ENCODE data around the gene MFAP5. TPM values are rescaled to one million over a fixed set of nuclear protein-coding genes. Genes with fewer than 3 reads are reported as not detected.

Gene MFAP5
- total RNA-seq, 1 experiment from 2014 or later, result 0.61 TPM

DNA sequence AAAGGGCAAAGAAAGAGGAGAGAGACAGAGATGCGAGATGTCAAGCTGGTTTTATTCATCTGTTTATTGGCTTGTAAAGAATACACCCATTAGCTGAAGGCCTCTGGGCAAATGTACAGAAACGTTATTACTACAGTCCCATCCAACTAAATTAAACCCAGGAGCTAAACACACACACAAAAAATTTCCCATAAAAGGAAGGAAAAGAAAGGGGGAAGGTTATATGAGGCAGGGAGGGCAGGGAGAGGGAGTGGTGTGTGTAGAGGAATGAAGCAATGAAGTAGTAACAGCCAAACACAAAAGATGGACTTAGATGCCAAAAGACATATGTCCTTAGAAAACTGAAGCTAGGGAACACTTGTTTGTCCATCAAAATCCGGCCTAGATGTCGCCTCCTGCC, 3.1 kb upstream of the MFAP5 start:
- DNase-seq, result no peak
- Mint-ChIP-seq H3K4me3 (ENCODE audit: unreplicated experiment) (no peak overlapping the region), H3K36me3 (ENCODE audit: insufficient read depth, unreplicated experiment) (no peaks in the 10 kb centered on the region), H3K27ac (ENCODE audit: unreplicated experiment) (no peak overlapping the region), H3K27me3 (ENCODE audit: insufficient read depth, unreplicated experiment) (peaks cover 9% of the 10 kb centered on the region), H3K9me3 (ENCODE audit: unreplicated experiment) (peaks cover 10% of the 10 kb centered on the region), H3K4me1 (ENCODE audit: low read depth, unreplicated experiment) (no peaks in the 10 kb centered on the region)
- H3K4me3 ChIP-seq (ENCODE audit: low read depth, low read length), result no peak overlapping the region
- BruUV-seq (replicated peaks), result no TSS peak
- ChIA-PET POLR2A (no interaction called here), CTCF (no interaction called here)
- peaks cover 2% of the 10 kb centered on the region; the same call in 1 of the 2 replicates for H3K27me3 ChIP-seq (replicated peaks; ENCODE audit: control insufficient read depth, insufficient read depth, low read length)
- H3K9me3 ChIP-seq, result no peaks in the 10 kb centered on the region
- H3K36me3 ChIP-seq (ENCODE audit: control insufficient read depth, insufficient read depth, low read length), result no peaks in the 10 kb centered on the region
- no peaks in the 10 kb centered on the region for H3K4me1 ChIP-seq
- intact Hi-C loops (cut with micrococcal nuclease; ENCODE audit: unreplicated experiment), result no loop called here
- TF ChIP-seq, protein P1, sequence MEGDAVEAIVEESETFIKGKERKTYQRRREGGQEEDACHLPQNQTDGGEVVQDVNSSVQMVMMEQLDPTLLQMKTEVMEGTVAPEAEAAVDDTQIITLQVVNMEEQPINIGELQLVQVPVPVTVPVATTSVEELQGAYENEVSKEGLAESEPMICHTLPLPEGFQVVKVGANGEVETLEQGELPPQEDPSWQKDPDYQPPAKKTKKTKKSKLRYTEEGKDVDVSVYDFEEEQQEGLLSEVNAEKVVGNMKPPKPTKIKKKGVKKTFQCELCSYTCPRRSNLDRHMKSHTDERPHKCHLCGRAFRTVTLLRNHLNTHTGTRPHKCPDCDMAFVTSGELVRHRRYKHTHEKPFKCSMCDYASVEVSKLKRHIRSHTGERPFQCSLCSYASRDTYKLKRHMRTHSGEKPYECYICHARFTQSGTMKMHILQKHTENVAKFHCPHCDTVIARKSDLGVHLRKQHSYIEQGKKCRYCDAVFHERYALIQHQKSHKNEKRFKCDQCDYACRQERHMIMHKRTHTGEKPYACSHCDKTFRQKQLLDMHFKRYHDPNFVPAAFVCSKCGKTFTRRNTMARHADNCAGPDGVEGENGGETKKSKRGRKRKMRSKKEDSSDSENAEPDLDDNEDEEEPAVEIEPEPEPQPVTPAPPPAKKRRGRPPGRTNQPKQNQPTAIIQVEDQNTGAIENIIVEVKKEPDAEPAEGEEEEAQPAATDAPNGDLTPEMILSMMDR (IDR thresholded peaks at IDR 0.05; ENCODE audit: insufficient read depth in 1 of 2, low read depth in 1 of 2, low read length in 1 of 2, severe bottlenecking in 1 of 2, unreplicated experiment in 1 of 2), result no peak

DNA sequence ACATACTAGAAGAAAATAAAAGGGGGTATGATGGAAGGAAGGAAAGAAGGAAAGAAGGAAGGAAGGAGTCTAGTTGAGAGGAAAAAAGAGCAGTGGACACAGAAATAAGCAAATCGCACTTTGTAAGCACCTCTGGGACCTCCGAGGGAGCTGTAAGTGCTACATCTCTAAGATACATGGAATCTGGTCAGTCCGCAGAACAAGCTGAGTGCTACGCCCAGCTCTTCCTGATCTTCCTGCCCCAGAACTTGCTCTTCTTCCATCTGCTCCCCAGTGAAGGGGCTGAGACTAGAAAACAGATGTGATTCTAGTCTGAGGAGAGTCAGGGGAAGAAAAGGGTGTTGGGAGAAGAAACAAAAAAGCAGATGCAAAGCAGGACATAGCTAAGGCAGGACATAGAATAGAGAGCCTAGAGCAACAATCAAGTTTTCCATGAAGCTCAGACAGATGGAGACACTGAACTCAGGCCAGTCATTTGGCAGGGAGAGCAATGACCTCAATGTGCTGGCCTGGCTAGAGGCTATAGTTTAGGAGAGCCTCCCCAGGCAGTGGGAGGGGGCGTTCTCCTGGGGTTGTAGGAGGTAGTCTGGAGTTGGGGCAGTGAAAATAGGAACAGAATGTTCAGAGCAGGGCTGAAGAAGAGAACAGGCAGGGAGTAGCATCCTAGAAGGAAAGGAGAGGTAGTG, 1.7 kb upstream of the MFAP5 start:
- no peak for DNase-seq
- TF ChIP-seq, protein P1 (IDR thresholded peaks at IDR 0.05; ENCODE audit: insufficient read depth in 1 of 2, low read depth in 1 of 2, low read length in 1 of 2, severe bottlenecking in 1 of 2, unreplicated experiment in 1 of 2), result no peak
- H3K4me3 Mint-ChIP-seq (ENCODE audit: unreplicated experiment), result no peak overlapping the region
- ChIA-PET POLR2A (no interaction called here), CTCF (interaction anchor here (0.7 kb wide), 1 partner anchor 37 kb away, joined by 3 read pairs; no protein-coding TSS in a partner anchor)
- no peaks in the 10 kb centered on the region for H3K9me3 ChIP-seq
- peaks cover 9% of the 10 kb centered on the region for H3K27me3 Mint-ChIP-seq (ENCODE audit: insufficient read depth, unreplicated experiment)
- H3K27me3 ChIP-seq (replicated peaks; ENCODE audit: control insufficient read depth, insufficient read depth, low read length), result peaks cover 2% of the 10 kb centered on the region; the same call in 1 of the 2 replicates
- no TSS peak for BruUV-seq (replicated peaks)
- no peaks in the 10 kb centered on the region for H3K36me3 Mint-ChIP-seq (ENCODE audit: insufficient read depth, unreplicated experiment)
- H3K9me3 Mint-ChIP-seq (ENCODE audit: unreplicated experiment), result peaks cover 5% of the 10 kb centered on the region
- no peak overlapping the region for H3K4me3 ChIP-seq (ENCODE audit: low read depth, low read length)
- no peaks in the 10 kb centered on the region for H3K4me1 Mint-ChIP-seq (ENCODE audit: low read depth, unreplicated experiment)
- H3K4me1 ChIP-seq, result no peaks in the 10 kb centered on the region
- intact Hi-C loops (cut with micrococcal nuclease; ENCODE audit: unreplicated experiment), result no loop called here
- no peaks in the 10 kb centered on the region for H3K36me3 ChIP-seq (ENCODE audit: control insufficient read depth, insufficient read depth, low read length)
- no peak overlapping the region for H3K27ac Mint-ChIP-seq (ENCODE audit: unreplicated experiment)

DNA sequence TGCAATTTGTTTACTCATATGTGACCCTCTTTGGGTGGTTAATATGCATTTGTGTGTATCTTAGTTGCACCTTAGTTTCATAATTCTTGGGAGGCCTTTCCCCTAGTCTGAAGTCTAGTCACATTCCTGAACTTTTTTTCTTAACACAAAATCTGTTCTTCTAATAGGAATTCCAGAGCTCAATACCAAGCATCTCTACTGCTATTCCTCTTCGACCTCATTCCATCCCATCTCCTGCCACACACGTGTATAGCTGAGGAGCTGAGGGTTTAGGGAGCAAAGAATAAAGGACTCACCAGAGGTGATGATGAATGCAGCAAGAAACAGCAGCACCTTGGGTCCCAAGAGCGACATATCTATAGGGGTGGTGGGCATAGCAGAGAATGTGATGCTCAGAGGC, 875 bp downstream of the MFAP5 start:
- H3K27me3 ChIP-seq (replicated peaks; ENCODE audit: control insufficient read depth, insufficient read depth, low read length), result peaks cover 2% of the 10 kb centered on the region; the same call in 1 of the 2 replicates
- no peak overlapping the region for H3K4me3 ChIP-seq (ENCODE audit: low read depth, low read length)
- H3K36me3 ChIP-seq (ENCODE audit: control insufficient read depth, insufficient read depth, low read length), result no peaks in the 10 kb centered on the region
- H3K9me3 Mint-ChIP-seq (ENCODE audit: unreplicated experiment), result no peaks in the 10 kb centered on the region
- H3K36me3 Mint-ChIP-seq (ENCODE audit: insufficient read depth, unreplicated experiment), result no peaks in the 10 kb centered on the region
- H3K27ac Mint-ChIP-seq (ENCODE audit: unreplicated experiment), result no peak overlapping the region
- BruUV-seq (replicated peaks), result no TSS peak
- H3K27me3 Mint-ChIP-seq (ENCODE audit: insufficient read depth, unreplicated experiment), result peaks cover 9% of the 10 kb centered on the region
- ChIA-PET CTCF (no interaction called here), POLR2A (no interaction called here)
- TF ChIP-seq, protein P1 (IDR thresholded peaks at IDR 0.05; ENCODE audit: insufficient read depth in 1 of 2, low read depth in 1 of 2, low read length in 1 of 2, severe bottlenecking in 1 of 2, unreplicated experiment in 1 of 2), result no peak
- no peaks in the 10 kb centered on the region for H3K4me1 ChIP-seq
- no peak overlapping the region for H3K4me3 Mint-ChIP-seq (ENCODE audit: unreplicated experiment)
- no peaks in the 10 kb centered on the region for H3K9me3 ChIP-seq
- no peaks in the 10 kb centered on the region for H3K4me1 Mint-ChIP-seq (ENCODE audit: low read depth, unreplicated experiment)
- intact Hi-C loops (cut with micrococcal nuclease; ENCODE audit: unreplicated experiment), result no loop called here
- DNase-seq, result no peak
